Measurements from ENCODE around the gene NADK. TPM values are rescaled to one million over a fixed set of nuclear protein-coding genes. Genes with fewer than 3 reads are reported as not detected.

NADK gene
- total RNA-seq, 1 experiment from 2014 or later = 93.4 TPM

- TF ChIP-seq YY1 (IDR thresholded peaks at IDR 0.05; ENCODE audit: extremely low read depth, insufficient replicate concordance, low read depth, low read length) = no peak
- TF ChIP-seq, protein P1, sequence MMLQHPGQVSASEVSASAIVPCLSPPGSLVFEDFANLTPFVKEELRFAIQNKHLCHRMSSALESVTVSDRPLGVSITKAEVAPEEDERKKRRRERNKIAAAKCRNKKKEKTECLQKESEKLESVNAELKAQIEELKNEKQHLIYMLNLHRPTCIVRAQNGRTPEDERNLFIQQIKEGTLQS (IDR thresholded peaks at IDR 0.05) = no peak
- TF ChIP-seq CBX3 (IDR thresholded peaks at IDR 0.05; ENCODE audit: low read depth) = no peak
Observed at GRCh38 chr1:1804301-1804700, 26.0 kb upstream of the NADK start (continued).

- H4K20me1 ChIP-seq (ENCODE audit: insufficient read depth) = peaks cover 4% of the 10 kb centered on the region; the same call in 1 of the 2 replicates
- no peak overlapping the region for H3K9ac ChIP-seq (ENCODE audit: low read length)
- H3K9me3 ChIP-seq (ENCODE audit: control insufficient read depth in 1 of 2, insufficient read depth in 1 of 2, low read depth in 1 of 2, low read length in 2 of 2) = no peaks in the 10 kb centered on the region
- ChIA-PET CTCF (no interaction called here), POLR2A (no interaction called here), RAD21 (ENCODE audit: low non-redundant PET in 1 of 2, low total read pairs in 2 of 2, uncharacterized antibody in 2 of 2, unreplicated experiment in 2 of 2) (no interaction called here)
- BruUV-seq (replicated peaks) = no TSS peak
- no peaks in the 10 kb centered on the region for H3K9me2 ChIP-seq (ENCODE audit: insufficient read depth)
- ATAC-seq (no peak), DNase-seq (ENCODE audit: low read depth, low spot score) (no peak)
- peaks cover 57% of the 10 kb centered on the region for H3K79me2 ChIP-seq (ENCODE audit: insufficient read depth, low read length)
- no peak overlapping the region for H3K4me3 ChIP-seq (replicated peaks in 1 of 2; ENCODE audit: low read depth in 1 of 2, low read length in 2 of 2)
- no peak overlapping the region for H2AFZ ChIP-seq (ENCODE audit: low read depth, low read length, poor library complexity, severe bottlenecking)
- TF ChIP-seq POLR2AphosphoS5 (IDR thresholded peaks at IDR 0.05; ENCODE audit: low read depth, low read length) (no peak), ZFX (IDR thresholded peaks at IDR 0.05) (no peak), EZH2 (IDR thresholded peaks at IDR 0.05) (no peak), ZNF274 (IDR thresholded peaks at IDR 0.05; ENCODE audit: low read depth, low read length) (no peak), ZBTB33 (IDR thresholded peaks at IDR 0.05; ENCODE audit: extremely low read depth, insufficient replicate concordance, low read length) (no peak), SRF (IDR thresholded peaks at IDR 0.05; ENCODE audit: low read depth) (no peak), CBX3 (IDR thresholded peaks at IDR 0.05; ENCODE audit: low read depth) (no peak), CTCF (IDR thresholded peaks at IDR 0.05 in 2 of 3, conservative IDR thresholded peaks at IDR 0.05 in 1 of 3; ENCODE audit: borderline replicate concordance in 1 of 3, insufficient read depth in 1 of 3, low read depth in 2 of 3, low read length in 2 of 3) (no peak), YY1 (IDR thresholded peaks at IDR 0.05; ENCODE audit: extremely low read depth, insufficient replicate concordance, low read depth, low read length) (no peak), JUND (IDR thresholded peaks at IDR 0.05) (no peak), POLR2A (IDR thresholded peaks at IDR 0.05; ENCODE audit: borderline replicate concordance, extremely low read depth, insufficient read depth, insufficient read length) (no peak), EGR1 (IDR thresholded peaks at IDR 0.05; ENCODE audit: low read depth) (no peak), EZH2phosphoT487 (IDR thresholded peaks at IDR 0.05; ENCODE audit: borderline replicate concordance) (no peak), ELF1 (IDR thresholded peaks at IDR 0.05; ENCODE audit: borderline replicate concordance, low read depth) (no peak), FOSL1 (IDR thresholded peaks at IDR 0.05; ENCODE audit: low read depth) (no peak), SIN3A (IDR thresholded peaks at IDR 0.05; ENCODE audit: low read depth) (no peak), TCF7L2 (IDR thresholded peaks at IDR 0.05; ENCODE audit: borderline replicate concordance, extremely low read depth, insufficient read depth, insufficient read length) (no peak), RAD21 (IDR thresholded peaks at IDR 0.05; ENCODE audit: low read depth) (no peak)
- TF ChIP-seq, protein P1 (IDR thresholded peaks at IDR 0.05) = no peak
- no peak overlapping the region for H3K4me2 ChIP-seq (ENCODE audit: low read length)
- H3K27ac ChIP-seq (ENCODE audit: low read depth, low read length) = no peak overlapping the region
- H3K4me1 ChIP-seq (ENCODE audit: control insufficient read depth in 1 of 2, insufficient read depth in 2 of 2, low read length in 2 of 2) = no peaks in the 10 kb centered on the region
- no peaks in the 10 kb centered on the region for H3K27me3 ChIP-seq (ENCODE audit: insufficient read depth, low read length)
- intact Hi-C loops (cut with micrococcal nuclease) = no loop called here
- H3K36me3 ChIP-seq (ENCODE audit: control insufficient read depth in 1 of 2, insufficient read depth in 2 of 2, low read length in 2 of 2) = peaks cover 37 to 49% of the 10 kb centered on the region in 2 experiments; a peak in 3 of 4 replicates
Observed at GRCh38 chr1:1802871-1803270, 24.6 kb upstream of the NADK start.
